ENCODE data around the gene CMKLR1.

Gene CMKLR1

DNA sequence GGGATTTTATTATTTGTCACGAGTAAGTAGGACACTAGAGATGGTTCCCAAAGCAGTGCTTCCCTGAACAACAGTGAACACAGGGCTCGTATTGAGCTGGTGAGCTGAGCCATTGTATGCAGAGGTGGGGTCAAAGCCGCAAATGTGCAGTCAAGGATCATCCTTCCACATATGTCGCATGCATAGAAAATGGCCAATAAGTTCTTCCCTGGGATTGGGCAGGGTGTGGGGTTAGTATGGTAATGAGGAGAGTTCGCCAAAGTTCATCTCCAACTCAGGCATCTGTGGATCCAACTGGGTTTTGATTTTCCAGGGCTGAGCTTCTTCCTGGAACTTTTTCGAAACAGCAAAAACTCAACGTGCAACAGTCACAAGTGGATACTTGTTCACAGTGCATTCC, 86.6 kb downstream of the CMKLR1 start:
- TF ChIP-seq, protein P1, sequence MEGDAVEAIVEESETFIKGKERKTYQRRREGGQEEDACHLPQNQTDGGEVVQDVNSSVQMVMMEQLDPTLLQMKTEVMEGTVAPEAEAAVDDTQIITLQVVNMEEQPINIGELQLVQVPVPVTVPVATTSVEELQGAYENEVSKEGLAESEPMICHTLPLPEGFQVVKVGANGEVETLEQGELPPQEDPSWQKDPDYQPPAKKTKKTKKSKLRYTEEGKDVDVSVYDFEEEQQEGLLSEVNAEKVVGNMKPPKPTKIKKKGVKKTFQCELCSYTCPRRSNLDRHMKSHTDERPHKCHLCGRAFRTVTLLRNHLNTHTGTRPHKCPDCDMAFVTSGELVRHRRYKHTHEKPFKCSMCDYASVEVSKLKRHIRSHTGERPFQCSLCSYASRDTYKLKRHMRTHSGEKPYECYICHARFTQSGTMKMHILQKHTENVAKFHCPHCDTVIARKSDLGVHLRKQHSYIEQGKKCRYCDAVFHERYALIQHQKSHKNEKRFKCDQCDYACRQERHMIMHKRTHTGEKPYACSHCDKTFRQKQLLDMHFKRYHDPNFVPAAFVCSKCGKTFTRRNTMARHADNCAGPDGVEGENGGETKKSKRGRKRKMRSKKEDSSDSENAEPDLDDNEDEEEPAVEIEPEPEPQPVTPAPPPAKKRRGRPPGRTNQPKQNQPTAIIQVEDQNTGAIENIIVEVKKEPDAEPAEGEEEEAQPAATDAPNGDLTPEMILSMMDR (conservative IDR thresholded peaks at IDR 0.05; ENCODE audit: low read depth, low read length), result no peak
- H2AFZ ChIP-seq (ENCODE audit: low read depth), result no peak overlapping the region
- H3K4me1 ChIP-seq (ENCODE audit: low read depth, poor library complexity, severe bottlenecking), result no peaks in the 10 kb centered on the region
- no peak overlapping the region for H3K4me3 ChIP-seq (IDR thresholded peaks at IDR 0.05; ENCODE audit: insufficient read depth, low read depth, low read length)
- H3K27ac ChIP-seq, result no peak overlapping the region
- H3K36me3 ChIP-seq (ENCODE audit: insufficient read depth), result no peaks in the 10 kb centered on the region
- H3K4me2 ChIP-seq, result no peak overlapping the region
- H4K20me1 ChIP-seq (ENCODE audit: insufficient read depth), result no peaks in the 10 kb centered on the region
- H3K79me2 ChIP-seq (ENCODE audit: insufficient read depth, low read depth), result no peaks in the 10 kb centered on the region
- H3K27me3 ChIP-seq (ENCODE audit: insufficient read depth, low read depth), result no peaks in the 10 kb centered on the region
- H3K9ac ChIP-seq, result no peak overlapping the region

DNA sequence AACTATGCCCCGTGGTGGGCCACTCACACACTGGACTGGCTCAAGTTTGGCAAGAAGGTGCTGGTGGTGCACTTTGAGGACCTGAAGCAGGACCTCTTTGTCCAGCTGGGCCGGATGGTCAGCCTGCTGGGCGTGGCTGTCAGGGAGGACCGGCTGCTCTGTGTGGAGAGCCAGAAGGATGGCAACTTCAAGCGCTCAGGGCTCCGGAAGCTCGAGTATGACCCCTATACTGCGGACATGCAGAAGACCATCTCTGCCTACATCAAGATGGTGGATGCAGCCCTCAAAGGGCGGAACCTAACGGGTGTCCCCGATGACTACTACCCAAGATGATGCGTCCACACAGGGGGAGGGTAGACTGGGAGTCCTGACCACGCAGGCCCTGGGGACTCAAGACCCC, 91.1 kb downstream of the CMKLR1 start:
- TF ChIP-seq, protein P1 (conservative IDR thresholded peaks at IDR 0.05; ENCODE audit: low read depth, low read length), result no peak
- Histone ChIP-seq H3K4me2 (no peak overlapping the region), H2AFZ (ENCODE audit: low read depth) (no peak overlapping the region), H3K27me3 (ENCODE audit: insufficient read depth, low read depth) (no peaks in the 10 kb centered on the region), H4K20me1 (ENCODE audit: insufficient read depth) (no peaks in the 10 kb centered on the region), H3K9ac (no peak overlapping the region), H3K36me3 (ENCODE audit: insufficient read depth) (no peaks in the 10 kb centered on the region), H3K4me3 (IDR thresholded peaks at IDR 0.05; ENCODE audit: insufficient read depth, low read depth, low read length) (no peak overlapping the region), H3K79me2 (ENCODE audit: insufficient read depth, low read depth) (no peaks in the 10 kb centered on the region), H3K4me1 (ENCODE audit: low read depth, poor library complexity, severe bottlenecking) (no peaks in the 10 kb centered on the region), H3K27ac (no peak overlapping the region)

DNA sequence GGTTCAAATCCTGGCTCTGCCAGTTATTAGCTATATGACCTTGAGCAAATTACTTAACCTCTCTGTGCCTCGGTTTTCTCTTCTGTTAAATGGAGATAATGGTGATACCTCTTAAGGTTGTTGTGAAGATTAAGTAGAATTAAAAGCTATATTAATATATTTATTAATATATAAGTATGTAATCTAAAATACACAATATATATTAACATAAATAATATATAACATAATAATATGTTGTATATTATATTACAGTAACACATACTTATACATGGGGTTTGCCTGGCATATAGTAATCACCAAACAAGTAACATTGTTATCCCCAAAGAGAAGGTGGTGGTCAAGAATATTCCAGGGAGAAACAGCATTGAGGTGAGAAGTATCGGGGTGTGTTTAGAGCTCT, 92.0 kb downstream of the CMKLR1 start:
- no peak overlapping the region for H2AFZ ChIP-seq (ENCODE audit: low read depth)
- no peak overlapping the region for H3K4me2 ChIP-seq
- no peak overlapping the region for H3K4me3 ChIP-seq (IDR thresholded peaks at IDR 0.05; ENCODE audit: insufficient read depth, low read depth, low read length)
- H4K20me1 ChIP-seq (ENCODE audit: insufficient read depth), result no peaks in the 10 kb centered on the region
- TF ChIP-seq, protein P1 (conservative IDR thresholded peaks at IDR 0.05; ENCODE audit: low read depth, low read length), result no peak
- no peak overlapping the region for H3K27ac ChIP-seq
- no peak overlapping the region for H3K9ac ChIP-seq
- no peaks in the 10 kb centered on the region for H3K79me2 ChIP-seq (ENCODE audit: insufficient read depth, low read depth)
- no peaks in the 10 kb centered on the region for H3K36me3 ChIP-seq (ENCODE audit: insufficient read depth)
- H3K27me3 ChIP-seq (ENCODE audit: insufficient read depth, low read depth), result no peaks in the 10 kb centered on the region
- no peaks in the 10 kb centered on the region for H3K4me1 ChIP-seq (ENCODE audit: low read depth, poor library complexity, severe bottlenecking)

DNA sequence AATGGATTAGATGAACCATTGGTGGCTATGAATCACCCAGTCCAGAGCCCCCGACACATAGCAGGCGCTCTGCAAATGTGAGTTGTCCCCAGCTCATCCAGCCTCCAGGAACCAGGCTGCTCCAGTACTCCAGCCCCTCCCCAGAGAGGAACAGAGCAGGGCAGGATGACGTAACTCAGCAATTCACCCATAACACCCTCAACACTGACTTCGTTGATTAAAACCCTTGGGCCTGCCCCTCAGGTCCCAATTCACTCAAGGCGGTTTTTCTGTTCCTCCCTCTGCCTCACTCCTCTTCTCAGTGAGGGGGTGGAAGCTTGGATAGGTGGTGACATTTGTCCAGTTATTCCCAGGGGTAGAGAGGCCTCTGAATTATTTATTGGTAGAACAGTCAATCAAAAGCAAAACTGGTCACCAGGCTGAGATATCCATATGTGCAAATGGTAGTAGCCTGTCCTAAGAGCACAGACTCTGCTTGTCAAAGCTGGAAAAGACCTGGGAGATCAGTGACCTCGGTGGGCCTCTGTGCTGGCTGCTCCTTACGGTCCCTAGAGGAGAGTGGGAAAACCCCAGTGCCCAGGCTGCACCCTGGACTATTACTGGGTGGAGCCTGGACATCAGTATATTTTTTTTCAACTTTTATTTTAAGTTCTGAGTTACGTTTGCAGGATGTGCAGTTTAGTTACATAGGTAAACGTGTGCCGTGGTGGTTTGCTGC, 97.0 kb downstream of the CMKLR1 start:
- H3K36me3 ChIP-seq (ENCODE audit: insufficient read depth), result no peaks in the 10 kb centered on the region
- no peak overlapping the region for H3K4me3 ChIP-seq (IDR thresholded peaks at IDR 0.05; ENCODE audit: insufficient read depth, low read depth, low read length)
- H4K20me1 ChIP-seq (ENCODE audit: insufficient read depth), result no peaks in the 10 kb centered on the region
- H3K4me1 ChIP-seq (ENCODE audit: low read depth, poor library complexity, severe bottlenecking), result no peaks in the 10 kb centered on the region
- H3K9ac ChIP-seq, result no peak overlapping the region
- no peaks in the 10 kb centered on the region for H3K79me2 ChIP-seq (ENCODE audit: insufficient read depth, low read depth)
- H3K27ac ChIP-seq, result no peak overlapping the region
- H3K4me2 ChIP-seq, result no peak overlapping the region
- H2AFZ ChIP-seq (ENCODE audit: low read depth), result no peak overlapping the region
- TF ChIP-seq, protein P1 (conservative IDR thresholded peaks at IDR 0.05; ENCODE audit: low read depth, low read length), result no peak
- no peaks in the 10 kb centered on the region for H3K27me3 ChIP-seq (ENCODE audit: insufficient read depth, low read depth)
